GM12878 (cell line): ENCODE results near the gene NOXA1. TPM values are rescaled to one million over a fixed set of nuclear protein-coding genes. Genes with fewer than 3 reads are reported as not detected.

Experiments used
- ATAC-seq: fragments of 200-7000 bp; cut with Tn5 transposase; 3 replicates; pipeline ENCODE4 v1.9.1; 2020; ENCODE audit warnings: mild to moderate bottlenecking, moderate library complexity
- BruUV-seq: library from RNA; stranded (reverse); fragments of 400-500 nt; replicated peaks from 2 replicates; lab custom pipeline; 2021; lab: Mats Ljungman, UMichigan
- CTCF ChIA-PET: fragments of 300-600 bp; sonication (Branson Sonifier 250); formaldehyde crosslinking; extraction: SDS; loops from one replicate; lab custom pipeline; 2021; ENCODE audit warnings: inconsistent platforms; lab: Yijun Ruan, JAX
- POLR2A ChIA-PET: fragments of 350-600 bp; formaldehyde crosslinking; extraction: SDS; loops from one replicate; lab custom pipeline; 2021; ENCODE audit warnings: inconsistent platforms; lab: Charles Lee
- RAD21 ChIA-PET: fragments of 300-600 bp; sonication (Branson Sonifier 250); formaldehyde crosslinking; loops from one replicate; lab custom pipeline; 2023; ENCODE audit warnings: antibody characterized with exemption; ENCODE audit not compliant: unreplicated experiment; lab: Charles Lee
- SMC1A ChIA-PET: fragments of 300-600 bp; sonication (Branson Sonifier 250); formaldehyde crosslinking; loops from one replicate; lab custom pipeline; 2023; ENCODE audit not compliant: unreplicated experiment, uncharacterized antibody; lab: Charles Lee
- DNase-seq: peaks from one replicate; pipeline ENCODE4 v3.0.0-alpha.2; 2011; ENCODE audit warnings: low read depth, low spot score
- FAIRE-seq: peaks from 3 replicates; lab custom pipeline; 2011; peaks lifted over from hg19 to GRCh38; lab: Jason Lieb, UNC
- H2AFZ ChIP-seq: 2 replicates; pipeline ENCODE4 v1.6.0; 2011; ENCODE audit warnings: low read depth, low read length, control low read depth; ENCODE audit not compliant: control insufficient read depth
- H3K27ac ChIP-seq: 2 replicates; pipeline ENCODE4 v1.5.1; 2011; ENCODE audit warnings: control low read depth; ENCODE audit not compliant: control insufficient read depth, insufficient read depth
- H3K27me3 ChIP-seq, 2 experiments: replicated peaks in 1 of 2; 2 replicates each; pipeline versions ENCODE4 v1.6.0 to v1.6.1; 2011; ENCODE audit warnings: low read length in 1 of 2; ENCODE audit not compliant: control insufficient read depth in 2 of 2, insufficient read depth in 2 of 2
- H3K36me3 ChIP-seq, 2 experiments: 2 replicates each; pipeline ENCODE4 v1.5.1; 2011; ENCODE audit warnings: low read length in 1 of 2; ENCODE audit not compliant: control insufficient read depth in 2 of 2, insufficient read depth in 2 of 2
- H3K4me1 ChIP-seq: 2 replicates; pipeline ENCODE4 v1.6.1; 2011; ENCODE audit warnings: mild to moderate bottlenecking, low read length, moderate library complexity, mixed read lengths; ENCODE audit not compliant: control insufficient read depth, insufficient read depth
- H3K4me2 ChIP-seq: 2 replicates; pipeline ENCODE4 v1.6.0; 2011; ENCODE audit warnings: control low read depth; ENCODE audit not compliant: control insufficient read depth, insufficient read depth
- H3K4me3 ChIP-seq: fragments of 200-600 bp; sonication (generic); 2 replicates; pipeline ENCODE4 v1.5.1; 2016
- H3K79me2 ChIP-seq: 2 replicates; pipeline ENCODE4 v1.6.0; 2011; ENCODE audit warnings: low read length; ENCODE audit not compliant: control insufficient read depth, insufficient read depth
- H3K9ac ChIP-seq: 2 replicates; pipeline ENCODE4 v1.8.0; 2011; ENCODE audit warnings: low read length, control low read depth, mixed read lengths; ENCODE audit not compliant: control insufficient read depth, insufficient read depth
- H3K9me3 ChIP-seq: replicated peaks from 3 replicates; pipeline ENCODE4 v1.5.1; 2011; ENCODE audit warnings: mild to moderate bottlenecking, low read length; ENCODE audit not compliant: control insufficient read depth, insufficient read depth
- H4K20me1 ChIP-seq: 2 replicates; pipeline ENCODE4 v1.6.0; 2011; ENCODE audit not compliant: control insufficient read depth, insufficient read depth
- ATF7 ChIP-seq: fragments of 450-650 bp; IDR thresholded peaks from 2 replicates; pipeline ENCODE4 v1.6.1; 2016; ENCODE audit warnings: low read depth, mild to moderate bottlenecking
- BACH1 ChIP-seq: fragments of 450-650 bp; IDR thresholded peaks from 2 replicates; pipeline ENCODE4 v1.6.1; 2017; ENCODE audit warnings: mild to moderate bottlenecking, borderline replicate concordance
- CBFB ChIP-seq: IDR thresholded peaks from 2 replicates; pipeline ENCODE4 v1.6.1; 2016; ENCODE audit warnings: antibody characterized with exemption, low read depth
- CTCF ChIP-seq, 3 experiments: IDR thresholded peaks in 2 of 3; conservative IDR thresholded peaks in 1 of 3; 2 replicates each; pipeline ENCODE4 v1.5.1; 2011; ENCODE audit warnings: low read depth in 3 of 3, low read length in 3 of 3, mild to moderate bottlenecking in 3 of 3, control low read depth in 2 of 3, moderate library complexity in 2 of 3, inconsistent platforms in 1 of 3, mixed read lengths in 1 of 3; ENCODE audit not compliant: control insufficient read depth in 2 of 3, insufficient read depth in 1 of 3; ENCODE audit errors: extremely low read depth in 1 of 3
- E4F1 ChIP-seq: fragments of 450-650 bp; IDR thresholded peaks from 2 replicates; pipeline ENCODE4 v1.6.1; 2018; ENCODE audit warnings: borderline replicate concordance, mild to moderate bottlenecking; ENCODE audit not compliant: partially characterized antibody
- FOXK2 ChIP-seq: fragments of 450-650 bp; IDR thresholded peaks from 2 replicates; pipeline ENCODE4 v1.6.1; 2017; ENCODE audit warnings: mild to moderate bottlenecking, moderate library complexity
- JUNB ChIP-seq: IDR thresholded peaks from 2 replicates; pipeline ENCODE4 v1.6.1; 2016; ENCODE audit warnings: antibody characterized with exemption, mild to moderate bottlenecking
- JUND ChIP-seq: IDR thresholded peaks from 2 replicates; pipeline ENCODE4 v1.6.1; 2012; ENCODE audit warnings: low read depth, mild to moderate bottlenecking, low read length, improper control_type of control experiment, moderate library complexity
- KLF5 ChIP-seq: fragments of 450-650 bp; IDR thresholded peaks from 2 replicates; pipeline ENCODE4 v1.6.1; 2014; ENCODE audit warnings: mild to moderate bottlenecking; ENCODE audit not compliant: partially characterized antibody
- RELB ChIP-seq: fragments of 450-650 bp; IDR thresholded peaks from 2 replicates; pipeline ENCODE4 v1.6.1; 2017; ENCODE audit warnings: low read depth, mild to moderate bottlenecking, moderate library complexity
- STAT1 ChIP-seq: fragments of 450-650 bp; conservative IDR thresholded peaks from 2 replicates; pipeline ENCODE4 v1.6.1; 2014; ENCODE audit warnings: antibody characterized with exemption, mild to moderate bottlenecking
- STAT3 ChIP-seq: IDR thresholded peaks from 2 replicates; pipeline ENCODE4 v1.6.1; 2011; ENCODE audit warnings: low read depth, low read length, improper control_type of control experiment
- TARDBP ChIP-seq: IDR thresholded peaks from 2 replicates; pipeline ENCODE4 v1.6.1; 2016; ENCODE audit warnings: borderline replicate concordance
- ZBED1 ChIP-seq: IDR thresholded peaks from 2 replicates; pipeline ENCODE4 v1.6.1; 2016; ENCODE audit warnings: borderline replicate concordance
- ZNF207 ChIP-seq: fragments of 450-650 bp; IDR thresholded peaks from 2 replicates; pipeline ENCODE4 v1.6.1; 2014; ENCODE audit warnings: antibody characterized with exemption, mild to moderate bottlenecking, borderline replicate concordance
- ZNF384 ChIP-seq: IDR thresholded peaks from 2 replicates; pipeline ENCODE4 v1.6.1; 2012; ENCODE audit warnings: low read depth, mild to moderate bottlenecking, low read length, improper control_type of control experiment, borderline replicate concordance
- WGBS: methylation state at CpG from one replicate; pipeline ENCODE4 v1.1.6; 2016; ENCODE audit warnings: low lambda C conversion rate; ENCODE audit not compliant: insufficient replicate concordance, insufficient coverage; ENCODE audit errors: missing lambda C conversion rate; 5-methylcytosine and 5-hydroxymethylcytosine counted together
- in situ Hi-C: fragments of 300-500 bp; cut with MboI; formaldehyde crosslinking; loops from 9 replicates; pipeline ENCODE4 v1.14.3; 2018; ENCODE audit warnings: mixed read lengths
- intact Hi-C: fragments of 100-400 bp; cut with micrococcal nuclease; formaldehyde crosslinking; loops from one replicate; pipeline ENCODE4 v1.14.2; 2022; ENCODE audit not compliant: unreplicated experiment
- polyA plus RNA-seq, 11 experiments: library from polyadenylated mRNA; depleted of rRNA in 4 of 11; unstranded in 6 of 11; stranded (reverse) in 5 of 11; fragments of >200 nt; fragmentation: Nextera tagmentation in 4 of 11; fragmentation: Illumina TruSeq in 1 of 11; extraction: Ambion mirVana in 4 of 11; extraction: Trizol in 1 of 11; gene quantifications; 1 replicate in 1 of 11; 2 replicates in 10 of 11; pipeline versions ENCODE4 v1.2.1 to v1.2.3, GENCODE V29; 2011 to 2016; ENCODE audit warnings: inconsistent platforms in 2 of 11, missing spikeins in 2 of 11, low read depth in 1 of 11
- total RNA-seq, 4 experiments: library from RNA; depleted of rRNA in 3 of 4; stranded (reverse); fragments of >200 nt in 3 of 4; fragmentation: Illumina TruSeq in 1 of 4; extraction: Trizol in 1 of 4; gene quantifications; 2 replicates each; pipeline versions ENCODE4 v1.2.1 to v1.2.3, GENCODE V29; 2013 to 2021
- TF ChIP-seq, protein P1 (sequence below): IDR thresholded peaks from 2 replicates; pipeline ENCODE4 v1.6.1; 2012; ENCODE audit warnings: low read length, inconsistent platforms

NOXA1 gene
- total and polyA plus RNA-seq, 10 of the 15 experiments (the other 5 are each of a cell fraction or from before 2014, with no cell fraction given) = 0.08 to 0.20 TPM; not detected in 8

DNA sequence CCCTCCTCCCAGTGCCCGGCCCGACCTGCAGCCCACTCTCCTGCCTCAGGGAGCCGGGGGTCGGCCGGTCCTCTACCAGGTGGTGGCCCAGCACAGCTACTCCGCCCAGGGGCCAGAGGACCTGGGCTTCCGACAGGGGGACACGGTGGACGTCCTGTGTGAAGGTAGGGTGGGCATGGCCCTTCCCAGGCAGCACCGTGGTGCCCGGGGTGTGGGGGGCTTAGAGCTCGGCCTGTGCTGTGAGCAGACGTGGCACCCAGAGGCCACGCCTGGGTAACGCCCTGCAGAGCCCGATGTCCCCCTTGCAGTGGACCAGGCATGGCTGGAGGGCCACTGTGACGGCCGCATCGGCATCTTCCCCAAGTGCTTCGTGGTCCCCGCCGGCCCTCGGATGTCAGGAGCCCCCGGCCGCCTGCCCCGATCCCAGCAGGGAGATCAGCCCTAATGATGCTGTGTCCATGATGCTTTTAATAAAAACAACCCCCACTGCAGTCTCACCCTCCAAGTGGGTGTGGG lies 10.8 kb downstream of the NOXA1 start:
- intact Hi-C loops = no loop called here
- SMC1A ChIA-PET = no interaction called here
- Histone ChIP-seq H3K4me3 (no peak overlapping the region), H3K9ac (no peak overlapping the region), H3K27ac (no peak overlapping the region), H4K20me1 (no peaks in the 10 kb centered on the region), H3K4me2 (no peak overlapping the region), H3K79me2 (no peaks in the 10 kb centered on the region), H3K36me3 (no peaks in the 10 kb centered on the region), H3K9me3 (no peaks in the 10 kb centered on the region), H3K4me1 (0 out of 2 replicates have a peak, but pooled peaks cover 6% of the 10 kb centered on the region), H2AFZ (no peak overlapping the region)
- POLR2A ChIA-PET = interaction anchor here (0.6 kb wide), 1 partner anchor 71 kb away, joined by 5 read pairs; no protein-coding TSS in a partner anchor
- CTCF ChIA-PET = no interaction called here
- ATAC-seq (no peak), FAIRE-seq (no peak)
- in situ Hi-C loops = no loop called here
- BruUV-seq = no TSS peak
- WGBS = 52% methylated on average over 24 of the region's 26 CpGs
- RAD21 ChIA-PET = no interaction called here
- TF ChIP-seq CTCF (IDR thresholded peaks at IDR 0.05 in 2 of 3, conservative IDR thresholded peaks at IDR 0.05 in 1 of 3; ENCODE audit: control insufficient read depth in 2 of 3, extremely low read depth in 1 of 3, insufficient read depth in 1 of 3, low read depth in 3 of 3, low read length in 3 of 3) (no peak), ZNF384 (no peak), TARDBP (no peak), ATF7 (no peak), BACH1 (no peak), ZBED1 (no peak), KLF5 (no peak), ZNF207 (no peak), JUNB (no peak), RELB (no peak), JUND (no peak), FOXK2 (no peak), STAT3 (no peak), CBFB (no peak), STAT1 (no peak), E4F1 (no peak)
- TF ChIP-seq, protein P1, sequence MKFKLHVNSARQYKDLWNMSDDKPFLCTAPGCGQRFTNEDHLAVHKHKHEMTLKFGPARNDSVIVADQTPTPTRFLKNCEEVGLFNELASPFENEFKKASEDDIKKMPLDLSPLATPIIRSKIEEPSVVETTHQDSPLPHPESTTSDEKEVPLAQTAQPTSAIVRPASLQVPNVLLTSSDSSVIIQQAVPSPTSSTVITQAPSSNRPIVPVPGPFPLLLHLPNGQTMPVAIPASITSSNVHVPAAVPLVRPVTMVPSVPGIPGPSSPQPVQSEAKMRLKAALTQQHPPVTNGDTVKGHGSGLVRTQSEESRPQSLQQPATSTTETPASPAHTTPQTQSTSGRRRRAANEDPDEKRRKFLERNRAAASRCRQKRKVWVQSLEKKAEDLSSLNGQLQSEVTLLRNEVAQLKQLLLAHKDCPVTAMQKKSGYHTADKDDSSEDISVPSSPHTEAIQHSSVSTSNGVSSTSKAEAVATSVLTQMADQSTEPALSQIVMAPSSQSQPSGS = no peak
- TF ChIP-seq, all 136 proteins: peak for 0
- no peak for DNase-seq
- H3K27me3 ChIP-seq = no peaks in the 10 kb centered on the region
